Vagina (tissue), 2 donors: ENCODE results near the gene CNTROB. TPM values are rescaled to one million over a fixed set of nuclear protein-coding genes. Genes with fewer than 3 reads are reported as not detected.

Experiments used
- DNase-seq, 2 donors: peaks; one replicate each; pipeline ENCODE4 v3.0.0-alpha.2; 2017; ENCODE audit errors: extremely low spot score in 2 of 2
- H3K27ac ChIP-seq: fragments of 200-600 bp; sonication (generic); one replicate; pipeline ENCODE4 v1.5.1; 2019
- H3K27me3 ChIP-seq: fragments of 200-600 bp; sonication (generic); one replicate; pipeline ENCODE4 v1.5.1; 2019
- H3K36me3 ChIP-seq, 2 donors: fragments of 200-600 bp; sonication (generic); one replicate each; pipeline ENCODE4 v1.5.1; 2017 to 2019
- H3K4me1 ChIP-seq: fragments of 200-600 bp; sonication (generic); one replicate; pipeline ENCODE4 v1.5.1; 2019
- H3K4me3 ChIP-seq, 2 donors: fragments of 200-600 bp; sonication (generic); 1 replicate in 1 of 2; 2 replicates in 1 of 2; pipeline ENCODE4 v1.5.1; 2016 to 2019
- H3K9me3 ChIP-seq: fragments of 200-600 bp; sonication (generic); one replicate; pipeline ENCODE4 v1.5.1; 2019
- CTCF ChIP-seq, 3 experiments: fragments of 450-650 bp in 2 of 3; fragments of 200-600 bp in 1 of 3; sonication (generic) in 1 of 3; IDR thresholded peaks; one replicate each; pipeline ENCODE4 v1.5.1; 2017 to 2019; ENCODE audit warnings: antibody characterized with exemption in 3 of 3, mild to moderate bottlenecking in 2 of 3, moderate library complexity in 2 of 3
- POLR2A ChIP-seq, 2 donors: fragments of 450-650 bp; IDR thresholded peaks; one replicate each; pipeline ENCODE4 v1.6.1; 2017; ENCODE audit warnings: antibody characterized with exemption in 2 of 2, mild to moderate bottlenecking in 2 of 2, moderate library complexity in 2 of 2
- POLR2AphosphoS5 ChIP-seq, 2 donors: sonication (generic); formaldehyde crosslinking; IDR thresholded peaks; one replicate each; pipeline ENCODE4 v1.9.0; 2017; ENCODE audit warnings: antibody characterized with exemption in 2 of 2, mild to moderate bottlenecking in 2 of 2, low read depth in 1 of 2; ENCODE audit not compliant: insufficient read depth in 1 of 2
- intact Hi-C: fragments of 100-400 bp; cut with DNase I; formaldehyde crosslinking; loops from one replicate; pipeline ENCODE4 v1.15.1; 2023
- total RNA-seq: library from RNA; depleted of rRNA; stranded (reverse); fragments of >200 nt; gene quantifications from one replicate; pipeline ENCODE4 v1.2.3, GENCODE V29; 2016

CNTROB gene
- total RNA-seq, 1 donor from 2014 or later, result 20.9 TPM

GRCh38 chr17:7915611-7916384, 16.2 kb upstream of the CNTROB start, which contains the start of gene RNF227:
Gene RNF227, minus strand, starts transcription at chr17:7916289. Its CDS starts 94 bp downstream, at chr17:7916195.
- H3K9me3 ChIP-seq, result no peaks in the 10 kb centered on the region
- H3K27ac ChIP-seq, result peak within 1 kb of the TSS; percentile 95
- peak in 1 of 2 donors; percentile 48 for TF ChIP-seq POLR2A (IDR thresholded peaks at IDR 0.05)
- TF ChIP-seq POLR2AphosphoS5 (IDR thresholded peaks at IDR 0.05; ENCODE audit: insufficient read depth in 1 of 2, low read depth in 1 of 2), result peak in 1 of 2 donors; percentile 75
- no peak for TF ChIP-seq CTCF (IDR thresholded peaks at IDR 0.05)
- no peaks in the 10 kb centered on the region for H3K27me3 ChIP-seq
- peak within 1 kb of the TSS; percentile 51 to 60 for H3K4me3 ChIP-seq
- intact Hi-C loops, result no loop called here
- peaks cover 0 to 13% of the 10 kb centered on the region in 2 donors for H3K36me3 ChIP-seq
- peak in 1 of 2 donors; percentile 95 for DNase-seq
- H3K4me1 ChIP-seq, result peaks cover 17% of the 10 kb centered on the region

- Histone ChIP-seq H3K36me3 (peaks cover 0 to 8% of the 10 kb centered on the region in 2 donors), H3K9me3 (no peaks in the 10 kb centered on the region), H3K27ac (peak overlapping the region; percentile 95), H3K4me1 (peaks cover 17% of the 10 kb centered on the region), H3K4me3 (peak overlapping the region; percentile 51 to 60), H3K27me3 (no peaks in the 10 kb centered on the region)
- TF ChIP-seq POLR2AphosphoS5 (IDR thresholded peaks at IDR 0.05; ENCODE audit: insufficient read depth in 1 of 2, low read depth in 1 of 2) (no peak), CTCF (IDR thresholded peaks at IDR 0.05) (no peak), POLR2A (IDR thresholded peaks at IDR 0.05) (no peak)
- intact Hi-C loops, result no loop called here
- no peak for DNase-seq
Measured at GRCh38 chr17:7916385-7916682, 15.7 kb upstream of the CNTROB start.

GRCh38 chr17:7916808-7917207, 15.2 kb upstream of the CNTROB start:
- Histone ChIP-seq H3K4me3 (peak overlapping the region; percentile 51 to 60), H3K9me3 (no peaks in the 10 kb centered on the region), H3K27ac (peak overlapping the region; percentile 95), H3K36me3 (peaks cover 0 to 3% of the 10 kb centered on the region in 2 donors), H3K27me3 (no peaks in the 10 kb centered on the region), H3K4me1 (peaks cover 17% of the 10 kb centered on the region)
- no peak for DNase-seq
- intact Hi-C loops, result no loop called here
- no peak for TF ChIP-seq POLR2A (IDR thresholded peaks at IDR 0.05)
- no peak for TF ChIP-seq POLR2AphosphoS5 (IDR thresholded peaks at IDR 0.05; ENCODE audit: insufficient read depth in 1 of 2, low read depth in 1 of 2)
- no peak for TF ChIP-seq CTCF (IDR thresholded peaks at IDR 0.05)

- Histone ChIP-seq H3K36me3 (no peaks in the 10 kb centered on the region), H3K4me1 (peaks cover 13% of the 10 kb centered on the region), H3K27ac (peak overlapping the region; percentile 60), H3K27me3 (no peaks in the 10 kb centered on the region), H3K9me3 (no peaks in the 10 kb centered on the region), H3K4me3 (peak overlapping the region; percentile 43 to 50)
- intact Hi-C loops, result no loop called here
- no peak for DNase-seq
- TF ChIP-seq POLR2AphosphoS5 (IDR thresholded peaks at IDR 0.05; ENCODE audit: insufficient read depth in 1 of 2, low read depth in 1 of 2) (no peak), CTCF (IDR thresholded peaks at IDR 0.05) (no peak), POLR2A (IDR thresholded peaks at IDR 0.05) (no peak)
Measured at GRCh38 chr17:7922269-7922844, 9.6 kb upstream of the CNTROB start.
